HG03103 (cell line): ENCODE measurements around the gene PTGDS.
"Not testable (repeated sequence)": the region's sequence is repeated elsewhere in the genome, so short reads cannot be mapped to it uniquely, and the experiment has no call there.

Experiments
- ATAC-seq: cut with Tn5 transposase; IDR thresholded peaks from one replicate; pipeline ENCODE4 v1.9.1; 2021; ENCODE audit warnings: low read depth; ENCODE audit not compliant: unreplicated experiment

The PTGDS gene

GRCh38 chr9:136985853-136986252, 8.5 kb downstream of the PTGDS start:
- no peak for ATAC-seq

GRCh38 chr9:136988872-136989271, 11.6 kb downstream of the PTGDS start:
- no peak for ATAC-seq

GRCh38 chr9:136990242-136990911, 13.1 kb downstream of the PTGDS start:
- ATAC-seq: no peak

- ATAC-seq: peak; percentile 78
Observed at GRCh38 chr9:136991993-136992818, 14.9 kb downstream of the PTGDS start, which contains the start of gene PAXX. Gene PAXX (plus strand): TSS chr9:136992422. CDS start chr9:136992444, 22 bp downstream.

- ATAC-seq: no peak
Observed at GRCh38 chr9:136992819-136993369, 15.6 kb downstream of the PTGDS start.

DNA sequence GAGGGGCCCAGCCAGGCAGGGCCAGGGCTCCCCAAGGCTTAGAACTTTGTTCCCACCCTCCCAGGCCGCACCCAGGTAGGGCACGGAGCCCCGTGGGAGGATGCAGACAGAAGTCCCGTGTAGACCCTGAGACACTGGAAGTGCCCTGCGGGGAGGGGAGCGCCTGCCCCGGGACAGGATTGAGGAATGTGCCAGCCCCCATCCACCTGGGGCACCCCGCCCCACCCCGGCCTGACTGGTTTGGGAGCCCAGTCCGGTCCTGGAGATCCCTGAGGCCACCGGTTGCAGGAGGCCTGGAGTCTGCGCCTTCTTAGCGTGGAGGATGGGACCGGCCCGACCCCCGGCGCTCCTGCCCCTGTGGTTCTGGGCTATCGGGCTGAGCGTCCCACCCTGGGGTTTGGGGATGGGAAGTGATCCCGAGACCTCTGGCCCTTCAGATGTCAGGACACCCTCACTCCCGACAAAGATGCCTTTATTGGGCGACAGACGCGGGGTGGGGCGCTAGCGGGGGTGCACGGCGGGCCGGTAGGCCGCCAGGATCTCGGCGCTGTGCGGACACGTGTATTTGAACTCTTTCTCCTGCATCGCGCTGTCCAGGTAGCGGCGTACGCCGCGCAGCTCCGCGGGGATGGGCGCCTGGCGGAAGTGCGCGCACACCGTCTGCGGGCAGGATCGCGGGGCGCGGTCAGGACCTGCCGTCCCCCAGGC, 17.0 kb downstream of the PTGDS start:
- no peak for ATAC-seq

DNA sequence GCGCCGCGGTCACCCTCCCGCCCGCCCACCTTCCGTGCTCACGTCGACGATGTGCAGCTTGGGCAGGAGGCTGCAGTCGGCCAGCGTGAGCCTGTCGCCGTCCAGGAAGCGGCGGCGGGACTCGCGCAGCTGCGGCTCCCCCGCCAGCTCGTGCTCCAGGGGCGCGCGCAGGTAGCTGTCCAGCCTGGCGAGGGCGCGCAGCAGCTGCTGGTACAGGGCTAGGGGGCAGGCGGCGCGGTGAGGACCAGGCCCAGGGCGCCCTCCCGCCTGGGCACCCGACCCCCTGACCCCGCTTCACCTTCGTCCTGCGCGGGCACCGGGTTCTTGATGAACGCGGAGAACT, 17.6 kb downstream of the PTGDS start:
- no peak for ATAC-seq

DNA sequence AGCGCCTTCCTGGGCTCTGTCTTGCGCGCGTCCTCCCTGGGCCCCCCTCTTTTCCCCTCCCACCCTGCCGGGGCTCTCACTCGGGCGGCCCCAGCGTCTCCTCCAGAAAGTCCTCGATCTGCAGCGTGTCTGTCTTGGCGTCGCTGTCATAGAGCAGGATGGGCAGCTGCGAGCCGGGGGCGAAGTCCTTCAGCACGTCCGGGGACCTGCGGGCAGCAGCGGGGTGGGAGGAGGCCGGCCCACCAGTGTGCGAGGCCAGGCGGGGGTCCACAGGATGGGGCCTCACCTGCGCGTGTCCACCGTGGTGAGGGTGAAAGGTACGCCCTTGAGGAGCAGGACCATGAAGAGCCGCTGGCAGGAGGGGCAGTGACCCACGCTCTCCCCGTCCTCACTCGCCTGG, 18.1 kb downstream of the PTGDS start:
- ATAC-seq: no peak

DNA sequence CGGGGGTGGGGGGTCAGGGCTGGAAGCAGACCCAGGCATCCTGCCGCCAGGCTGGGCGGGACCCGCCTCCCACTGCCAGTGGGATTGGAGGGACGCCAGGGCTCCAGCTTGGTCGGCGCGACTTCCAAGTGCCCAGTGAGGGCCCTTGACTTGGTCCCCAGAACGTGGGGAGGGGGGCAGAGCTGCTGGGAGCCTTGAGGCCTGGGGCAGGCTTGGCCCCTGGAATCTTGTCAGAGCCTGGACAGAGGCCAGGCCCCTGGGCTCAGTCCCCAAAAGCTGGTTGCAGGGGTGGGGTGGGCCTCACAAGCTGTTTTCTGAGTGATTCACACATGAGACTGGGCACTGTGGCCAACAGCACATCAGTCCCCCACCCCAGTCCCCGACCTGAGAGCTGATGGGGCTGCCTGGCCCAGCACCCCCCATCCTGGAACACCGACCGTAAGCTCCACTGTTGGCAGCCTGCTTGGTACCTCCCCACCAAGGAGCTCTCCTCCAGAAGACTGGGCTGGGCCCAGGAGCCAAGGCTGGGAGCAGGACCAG, 18.5 kb downstream of the PTGDS start:
- ATAC-seq: no peak

GRCh38 chr9:136996361-136997292, 19.3 kb downstream of the PTGDS start, which contains the start of gene CLIC3:
Gene CLIC3 (minus strand): TSS chr9:136996568. CDS start chr9:136996543, 25 bp downstream.
- ATAC-seq: no peak

- ATAC-seq: no peak
Observed at GRCh38 chr9:136997371-136997770, 20.1 kb downstream of the PTGDS start.

DNA sequence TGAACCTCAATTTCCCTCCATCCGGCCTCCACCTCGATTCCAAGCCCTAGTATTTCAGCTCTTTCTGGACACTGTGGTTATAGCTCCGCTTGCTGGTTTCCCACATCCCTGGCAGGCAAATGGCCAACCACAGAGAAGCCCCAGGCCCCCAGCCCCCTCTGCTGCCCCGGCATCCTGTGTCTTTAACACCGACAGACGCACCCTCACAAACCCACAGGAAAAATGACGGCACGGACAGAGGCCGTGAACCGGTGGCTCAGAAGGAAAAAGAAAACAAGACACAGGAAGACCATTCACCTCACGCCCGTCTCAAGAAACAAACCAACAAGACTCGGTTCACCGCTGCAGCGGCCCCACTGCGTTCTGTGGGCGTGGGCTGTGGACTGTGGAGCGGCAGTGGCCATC, 20.5 kb downstream of the PTGDS start:
- ATAC-seq: no peak

- ATAC-seq: no peak
Observed at GRCh38 chr9:137000177-137000930, 23.1 kb downstream of the PTGDS start.

GRCh38 chr9:137001857-137002645, 24.7 kb downstream of the PTGDS start:
- ATAC-seq: no peak

- ATAC-seq: no peak
Observed at GRCh38 chr9:137002646-137003041, 25.3 kb downstream of the PTGDS start.

DNA sequence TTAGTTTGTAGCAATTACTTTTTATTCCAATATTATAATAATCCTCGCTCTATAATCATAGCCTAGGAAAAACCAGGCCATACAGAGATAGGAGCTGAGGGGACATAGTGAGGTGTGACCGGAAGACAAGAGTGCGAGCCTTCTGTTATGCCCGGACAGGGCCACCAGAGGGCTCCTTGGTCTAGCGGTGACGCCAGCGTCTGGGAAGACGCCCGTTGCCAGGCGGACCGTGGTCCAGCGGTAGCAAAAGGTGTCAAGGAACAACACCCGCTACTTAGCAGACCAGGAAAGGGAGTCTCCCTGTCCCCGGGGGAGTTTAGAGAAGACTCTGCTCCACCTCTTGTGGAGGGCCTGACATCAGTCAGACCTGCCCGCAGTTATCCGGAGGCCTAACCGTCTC, 27.0 kb downstream of the PTGDS start:
- not testable (repeated sequence) for ATAC-seq

- no peak for ATAC-seq
Observed at GRCh38 chr9:137006116-137007003, 29.1 kb downstream of the PTGDS start.
